ENCODE results near the gene CFAP410. TPM values are rescaled to one million over a fixed set of nuclear protein-coding genes. Genes with fewer than 3 reads are reported as not detected.

The CFAP410 gene
- polyA plus RNA-seq, 1 donor from 2014 or later: 36.5 TPM

DNA sequence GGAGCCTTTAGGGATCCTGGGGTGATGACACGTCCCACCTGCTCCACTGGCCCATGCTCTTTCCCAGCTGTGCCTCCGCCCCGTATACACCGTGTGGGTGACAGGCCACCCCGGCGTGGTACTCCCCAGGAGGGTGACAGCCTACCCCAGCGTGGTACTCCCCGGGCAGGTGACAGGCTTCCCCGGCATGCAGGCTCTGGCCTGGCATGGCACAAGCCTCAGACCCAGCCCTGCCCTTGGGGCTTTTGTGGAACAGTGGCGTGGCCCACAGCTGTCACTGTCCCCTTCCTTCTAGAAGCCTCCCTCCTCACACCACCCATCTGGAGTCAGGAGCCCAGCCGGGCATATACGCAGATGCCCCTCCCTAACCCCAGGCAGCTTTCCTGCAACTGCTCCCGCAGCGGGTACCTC lies 44.0 kb downstream of the CFAP410 start:
- H2AFZ ChIP-seq (ENCODE audit: low read depth, low read length): no peak overlapping the region
- no peaks in the 10 kb centered on the region for H3F3A ChIP-seq (ENCODE audit: insufficient read depth, low read length, poor library complexity, severe bottlenecking)
- TF ChIP-seq RAD21 (conservative IDR thresholded peaks at IDR 0.05) (no peak), SMC3 (conservative IDR thresholded peaks at IDR 0.05; ENCODE audit: poor library complexity) (no peak), EP300 (conservative IDR thresholded peaks at IDR 0.05; ENCODE audit: poor library complexity, severe bottlenecking) (no peak), TAF1 (IDR thresholded peaks at IDR 0.05; ENCODE audit: low read depth) (no peak)
- TF ChIP-seq, protein P1, sequence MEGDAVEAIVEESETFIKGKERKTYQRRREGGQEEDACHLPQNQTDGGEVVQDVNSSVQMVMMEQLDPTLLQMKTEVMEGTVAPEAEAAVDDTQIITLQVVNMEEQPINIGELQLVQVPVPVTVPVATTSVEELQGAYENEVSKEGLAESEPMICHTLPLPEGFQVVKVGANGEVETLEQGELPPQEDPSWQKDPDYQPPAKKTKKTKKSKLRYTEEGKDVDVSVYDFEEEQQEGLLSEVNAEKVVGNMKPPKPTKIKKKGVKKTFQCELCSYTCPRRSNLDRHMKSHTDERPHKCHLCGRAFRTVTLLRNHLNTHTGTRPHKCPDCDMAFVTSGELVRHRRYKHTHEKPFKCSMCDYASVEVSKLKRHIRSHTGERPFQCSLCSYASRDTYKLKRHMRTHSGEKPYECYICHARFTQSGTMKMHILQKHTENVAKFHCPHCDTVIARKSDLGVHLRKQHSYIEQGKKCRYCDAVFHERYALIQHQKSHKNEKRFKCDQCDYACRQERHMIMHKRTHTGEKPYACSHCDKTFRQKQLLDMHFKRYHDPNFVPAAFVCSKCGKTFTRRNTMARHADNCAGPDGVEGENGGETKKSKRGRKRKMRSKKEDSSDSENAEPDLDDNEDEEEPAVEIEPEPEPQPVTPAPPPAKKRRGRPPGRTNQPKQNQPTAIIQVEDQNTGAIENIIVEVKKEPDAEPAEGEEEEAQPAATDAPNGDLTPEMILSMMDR (IDR thresholded peaks at IDR 0.05; ENCODE audit: poor library complexity, severe bottlenecking): no peak
- no peaks in the 10 kb centered on the region for H4K20me1 ChIP-seq (ENCODE audit: insufficient read depth)
- H3K36me3 ChIP-seq (ENCODE audit: insufficient read depth, low read length): no peaks in the 10 kb centered on the region
- no peak overlapping the region for H3K4me3 ChIP-seq (ENCODE audit: low read length)
- H3K79me2 ChIP-seq (replicated peaks; ENCODE audit: insufficient read depth, low read length): no peaks in the 10 kb centered on the region
- H3K9me3 ChIP-seq (ENCODE audit: low read length): no peaks in the 10 kb centered on the region
- H3K27me3 ChIP-seq (ENCODE audit: insufficient read depth, low read depth, low read length): no peaks in the 10 kb centered on the region
- H3K4me2 ChIP-seq (ENCODE audit: low read length): no peak overlapping the region
- no peak overlapping the region for H3K27ac ChIP-seq (ENCODE audit: low read length)
- no peaks in the 10 kb centered on the region for H3K9me2 ChIP-seq (ENCODE audit: insufficient read depth, low read length)
- H3K9ac ChIP-seq (ENCODE audit: low read length): no peak overlapping the region

DNA sequence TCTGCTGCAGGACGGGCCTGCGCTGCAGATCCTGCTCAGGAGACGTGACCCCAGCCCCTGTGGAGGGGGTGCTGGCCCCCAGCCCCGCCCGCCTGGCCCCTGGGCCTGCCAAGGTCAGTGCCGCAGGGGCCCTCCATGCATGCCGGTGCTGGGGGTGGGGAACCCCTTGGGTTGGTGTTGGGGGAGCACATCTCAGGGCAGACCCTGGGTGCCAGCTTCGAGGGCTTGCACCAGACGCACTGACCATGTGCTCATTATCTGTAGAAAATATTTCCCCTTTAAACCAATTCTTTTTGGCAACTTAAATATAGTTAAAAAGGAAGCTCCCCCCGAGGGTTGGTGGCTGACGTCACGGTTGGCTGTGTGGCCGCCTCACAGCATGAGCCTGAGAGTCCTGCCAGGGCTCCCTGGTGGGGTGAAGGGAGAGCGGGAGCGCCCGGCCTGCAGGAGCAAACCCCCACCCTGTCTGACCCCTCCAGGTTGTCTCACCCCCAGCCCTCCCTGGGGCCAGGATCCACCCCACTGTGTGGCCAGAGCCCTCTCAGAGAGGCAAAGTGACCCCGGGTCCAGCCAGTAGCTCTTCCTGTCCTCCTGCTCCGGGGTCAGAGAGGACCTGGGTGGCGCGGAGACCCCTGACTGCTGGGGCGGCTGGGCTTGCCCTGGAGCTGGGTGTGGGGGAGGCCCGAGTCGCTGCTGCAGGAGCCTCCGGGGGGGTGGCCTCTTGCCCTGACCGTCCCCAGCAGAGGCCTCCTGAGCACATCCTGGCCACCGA lies 44.6 kb downstream of the CFAP410 start:
- no peaks in the 10 kb centered on the region for H3K9me3 ChIP-seq (ENCODE audit: low read length)
- no peaks in the 10 kb centered on the region for H3K9me2 ChIP-seq (ENCODE audit: insufficient read depth, low read length)
- H3K27me3 ChIP-seq (ENCODE audit: insufficient read depth, low read depth, low read length): no peaks in the 10 kb centered on the region
- H3K9ac ChIP-seq (ENCODE audit: low read length): no peak overlapping the region
- no peaks in the 10 kb centered on the region for H3K79me2 ChIP-seq (replicated peaks; ENCODE audit: insufficient read depth, low read length)
- H3K4me3 ChIP-seq (ENCODE audit: low read length): no peak overlapping the region
- no peaks in the 10 kb centered on the region for H3K36me3 ChIP-seq (ENCODE audit: insufficient read depth, low read length)
- H3K4me2 ChIP-seq (ENCODE audit: low read length): no peak overlapping the region
- no peak overlapping the region for H3K27ac ChIP-seq (ENCODE audit: low read length)
- H3F3A ChIP-seq (ENCODE audit: insufficient read depth, low read length, poor library complexity, severe bottlenecking): no peaks in the 10 kb centered on the region
- no peak for TF ChIP-seq EZH2 (IDR thresholded peaks at IDR 0.05; ENCODE audit: borderline replicate concordance, insufficient read depth, low read length, poor library complexity, severe bottlenecking)
- TF ChIP-seq, protein P2, sequence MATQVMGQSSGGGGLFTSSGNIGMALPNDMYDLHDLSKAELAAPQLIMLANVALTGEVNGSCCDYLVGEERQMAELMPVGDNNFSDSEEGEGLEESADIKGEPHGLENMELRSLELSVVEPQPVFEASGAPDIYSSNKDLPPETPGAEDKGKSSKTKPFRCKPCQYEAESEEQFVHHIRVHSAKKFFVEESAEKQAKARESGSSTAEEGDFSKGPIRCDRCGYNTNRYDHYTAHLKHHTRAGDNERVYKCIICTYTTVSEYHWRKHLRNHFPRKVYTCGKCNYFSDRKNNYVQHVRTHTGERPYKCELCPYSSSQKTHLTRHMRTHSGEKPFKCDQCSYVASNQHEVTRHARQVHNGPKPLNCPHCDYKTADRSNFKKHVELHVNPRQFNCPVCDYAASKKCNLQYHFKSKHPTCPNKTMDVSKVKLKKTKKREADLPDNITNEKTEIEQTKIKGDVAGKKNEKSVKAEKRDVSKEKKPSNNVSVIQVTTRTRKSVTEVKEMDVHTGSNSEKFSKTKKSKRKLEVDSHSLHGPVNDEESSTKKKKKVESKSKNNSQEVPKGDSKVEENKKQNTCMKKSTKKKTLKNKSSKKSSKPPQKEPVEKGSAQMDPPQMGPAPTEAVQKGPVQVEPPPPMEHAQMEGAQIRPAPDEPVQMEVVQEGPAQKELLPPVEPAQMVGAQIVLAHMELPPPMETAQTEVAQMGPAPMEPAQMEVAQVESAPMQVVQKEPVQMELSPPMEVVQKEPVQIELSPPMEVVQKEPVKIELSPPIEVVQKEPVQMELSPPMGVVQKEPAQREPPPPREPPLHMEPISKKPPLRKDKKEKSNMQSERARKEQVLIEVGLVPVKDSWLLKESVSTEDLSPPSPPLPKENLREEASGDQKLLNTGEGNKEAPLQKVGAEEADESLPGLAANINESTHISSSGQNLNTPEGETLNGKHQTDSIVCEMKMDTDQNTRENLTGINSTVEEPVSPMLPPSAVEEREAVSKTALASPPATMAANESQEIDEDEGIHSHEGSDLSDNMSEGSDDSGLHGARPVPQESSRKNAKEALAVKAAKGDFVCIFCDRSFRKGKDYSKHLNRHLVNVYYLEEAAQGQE (IDR thresholded peaks at IDR 0.05; ENCODE audit: borderline replicate concordance): no peak
- TF ChIP-seq TAF1 (IDR thresholded peaks at IDR 0.05; ENCODE audit: low read depth): no peak
- no peak for TF ChIP-seq POLR2AphosphoS5 (IDR thresholded peaks at IDR 0.05)
- TF ChIP-seq MXI1 (conservative IDR thresholded peaks at IDR 0.05; ENCODE audit: poor library complexity, severe bottlenecking): no peak
- no peak for TF ChIP-seq RAD21 (conservative IDR thresholded peaks at IDR 0.05)
- TF ChIP-seq, protein P1 (IDR thresholded peaks at IDR 0.05; ENCODE audit: poor library complexity, severe bottlenecking): no peak
- TF ChIP-seq SMC3 (conservative IDR thresholded peaks at IDR 0.05; ENCODE audit: poor library complexity): no peak
- no peak for TF ChIP-seq EP300 (conservative IDR thresholded peaks at IDR 0.05; ENCODE audit: poor library complexity, severe bottlenecking)
- H2AFZ ChIP-seq (ENCODE audit: low read depth, low read length): no peak overlapping the region
- no peaks in the 10 kb centered on the region for H4K20me1 ChIP-seq (ENCODE audit: insufficient read depth)

Measured in neural cell (in vitro differentiated cells).